SIG-M5 treated with dmso at 0.1 percent for 504 hours (cell line): ENCODE data around the gene MGMT.

Experiments used
- DNase-seq: peaks from one replicate; lab custom pipeline; 2025; ENCODE audit not compliant: unreplicated experiment; lab: John Stamatoyannopoulos, UW

Gene MGMT

DNA sequence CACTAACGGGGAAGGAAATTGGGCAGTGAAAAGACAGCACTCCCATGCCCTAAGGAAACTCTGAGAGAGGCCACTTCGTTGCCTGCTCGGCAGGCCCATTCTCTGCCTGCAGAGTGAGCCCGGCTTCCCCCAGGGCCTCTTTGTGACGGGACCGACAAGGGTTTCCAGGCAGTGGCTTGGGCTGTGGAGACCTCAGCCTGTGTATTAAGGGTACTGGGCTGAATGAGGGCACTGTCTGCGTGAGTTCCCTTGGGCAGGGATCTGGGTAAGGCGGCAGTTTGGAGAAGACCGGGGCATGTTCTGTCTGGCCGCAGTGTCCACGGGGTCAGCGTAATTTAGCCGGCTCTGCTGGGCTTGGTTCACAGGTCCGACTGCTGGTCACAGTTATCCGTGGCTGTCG is 237.2 kb downstream of the MGMT start:
- no peak for DNase-seq

DNA sequence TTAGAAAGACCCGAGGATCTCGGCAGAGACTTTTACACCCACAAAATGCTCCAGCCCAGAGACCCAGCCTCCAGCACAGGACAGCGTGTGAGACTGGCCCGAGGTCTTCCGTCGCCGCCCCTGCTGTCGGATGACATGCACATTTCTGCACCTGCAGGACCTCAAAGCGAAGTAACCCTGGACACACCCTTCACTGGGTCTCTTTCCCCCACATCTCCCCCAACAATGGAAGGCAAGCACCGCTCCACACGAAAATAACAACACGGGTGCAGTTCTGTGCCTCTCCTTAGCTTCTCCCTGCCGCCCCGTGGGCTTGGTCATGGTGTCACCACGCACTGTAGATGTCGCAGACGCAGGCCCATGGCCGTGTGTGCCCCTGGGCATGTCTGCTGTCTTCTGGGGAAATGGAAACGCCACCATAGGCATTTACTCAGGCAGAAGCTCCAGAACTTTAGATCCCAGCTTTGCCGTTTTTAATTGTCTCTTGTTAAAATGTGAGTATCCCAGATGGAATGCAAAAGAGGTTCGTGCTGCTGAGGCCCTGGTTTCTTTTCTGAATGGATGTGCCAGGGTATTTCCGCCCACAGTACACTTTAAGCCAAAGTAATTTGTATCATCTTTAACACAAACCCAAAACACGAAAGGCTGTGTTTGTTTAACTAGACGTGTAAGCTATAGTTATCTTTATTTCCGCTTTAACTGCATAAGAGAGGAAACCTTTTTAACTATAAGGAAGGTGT is 237.9 kb downstream of the MGMT start:
- no peak for DNase-seq

DNA sequence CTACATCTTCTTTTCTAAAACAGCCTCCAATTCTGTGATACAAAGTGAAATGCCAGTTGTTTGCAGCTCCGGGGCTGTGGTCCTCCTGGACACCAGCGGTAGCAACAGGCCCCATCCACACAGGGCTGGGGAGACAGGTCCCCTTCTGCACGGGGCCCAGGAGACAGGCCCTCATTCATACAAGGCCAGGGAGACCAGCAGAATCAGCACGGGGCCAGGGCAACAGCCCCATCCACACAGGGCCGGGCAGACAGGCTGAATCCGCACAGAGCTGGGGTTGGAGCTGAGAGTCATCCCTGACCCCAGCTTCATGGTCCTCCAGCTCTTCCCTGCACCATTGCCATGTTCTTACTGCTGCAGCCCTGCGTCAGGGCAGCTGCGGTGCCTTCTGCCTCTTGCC is 238.6 kb downstream of the MGMT start:
- DNase-seq: no peak

- no peak for DNase-seq
These were observed 239.0 kb downstream of the MGMT start for GRCh38 chr10:129706081-129706480.

DNA sequence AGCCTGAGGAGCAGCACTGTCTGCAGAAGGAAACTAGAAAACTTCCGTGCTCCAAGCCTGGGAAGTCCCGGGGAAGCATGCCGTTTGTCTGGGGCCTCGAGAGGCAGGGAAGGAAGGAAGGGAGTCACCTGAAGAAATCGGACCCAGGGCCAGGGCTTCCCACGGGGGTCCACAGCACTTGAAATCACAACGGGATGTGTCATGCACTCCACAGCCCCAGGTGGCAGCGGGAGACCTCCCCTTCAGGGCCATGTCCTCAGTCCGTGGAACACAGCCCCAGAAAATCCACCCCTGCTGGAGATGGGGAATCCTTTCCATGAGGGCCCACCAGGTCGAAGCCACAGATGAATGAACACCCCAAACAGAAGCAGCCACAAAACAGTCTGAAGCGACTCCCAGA is 239.5 kb downstream of the MGMT start:
- no peak for DNase-seq

DNA sequence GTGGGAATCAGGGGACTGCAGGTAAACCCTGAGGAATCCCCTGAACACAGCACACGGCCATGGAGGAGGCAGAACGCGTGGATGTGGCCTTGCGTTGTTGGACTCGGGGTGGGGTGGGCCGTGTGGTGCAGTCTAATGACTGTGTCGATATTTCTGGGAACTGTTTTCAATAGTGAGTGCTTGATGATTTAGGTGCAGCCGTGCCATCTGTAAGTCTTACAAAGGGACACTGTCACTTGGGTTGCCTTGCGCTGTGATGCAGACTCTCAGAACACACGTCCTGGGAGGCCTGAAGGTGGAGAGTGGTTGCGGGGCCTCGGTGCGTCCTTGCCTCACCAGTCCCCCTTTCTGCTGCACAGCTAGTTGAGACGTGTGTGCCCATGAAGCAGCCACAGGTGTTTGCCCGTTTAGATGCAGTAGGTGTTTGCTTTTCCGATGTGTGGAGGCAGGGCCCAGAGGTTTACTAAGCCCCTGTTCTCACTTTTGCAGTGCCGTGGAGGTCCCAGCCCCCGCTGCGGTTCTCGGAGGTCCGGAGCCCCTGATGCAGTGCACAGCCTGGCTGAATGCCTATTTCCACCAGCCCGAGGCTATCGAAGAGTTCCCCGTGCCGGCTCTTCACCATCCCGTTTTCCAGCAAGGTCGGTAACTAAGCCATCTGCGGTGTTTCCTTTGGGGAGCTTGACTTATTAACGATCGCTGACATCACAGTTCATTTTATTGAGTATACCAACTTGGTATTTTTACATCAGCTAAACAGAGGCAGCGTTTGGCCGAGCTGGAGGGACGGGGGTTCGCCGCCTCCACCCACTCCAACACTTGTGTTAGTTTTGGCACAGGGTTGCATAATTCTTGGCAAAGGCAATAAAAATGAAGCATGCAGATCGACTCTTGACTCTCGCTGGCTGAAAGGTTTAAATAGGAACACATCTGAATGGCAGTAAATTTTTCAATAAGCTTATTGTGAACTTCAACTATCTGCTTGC is 240.7 kb downstream of the MGMT start:
- DNase-seq: no peak

DNA sequence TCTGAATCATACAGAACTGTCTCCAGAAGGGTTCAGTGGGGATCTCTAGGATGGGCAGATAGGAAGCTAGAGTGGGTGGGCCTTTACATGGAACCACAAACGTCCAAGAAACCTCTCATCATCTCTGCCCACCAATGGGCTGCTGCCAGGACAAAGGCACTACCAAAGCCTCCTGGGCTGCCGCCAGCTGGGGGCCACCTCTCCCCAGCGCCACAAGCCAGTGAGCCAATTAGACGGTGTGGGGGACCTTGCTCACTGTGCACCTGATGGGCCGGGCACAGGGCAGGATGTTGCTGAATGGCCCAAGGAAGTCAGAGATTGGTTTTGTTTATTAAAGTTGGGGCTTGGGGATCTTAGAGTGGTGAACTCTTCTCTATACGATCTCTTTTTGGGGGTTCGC is 242.1 kb downstream of the MGMT start:
- no peak for DNase-seq

- no peak for DNase-seq
These were observed 242.8 kb downstream of the MGMT start for GRCh38 chr10:129709627-129710509.

DNA sequence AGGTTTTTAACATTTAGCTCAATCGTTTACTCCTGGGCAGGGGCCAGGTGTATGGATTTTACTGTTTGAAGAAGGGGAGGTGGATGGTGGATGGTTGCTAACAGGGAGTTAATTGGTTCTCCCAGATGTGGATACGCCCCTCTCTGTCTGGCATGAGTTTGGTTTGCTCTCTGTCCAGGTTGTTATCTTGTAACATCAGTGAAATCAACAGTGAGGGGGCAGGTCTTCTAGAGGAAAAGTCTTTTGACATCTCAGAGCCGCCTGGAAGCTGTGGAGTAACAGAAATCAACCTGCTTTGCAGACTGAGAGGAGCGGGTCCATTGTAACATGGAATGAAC is 243.4 kb downstream of the MGMT start:
- no peak for DNase-seq

GRCh38 chr10:129711291-129711690 is 244.2 kb downstream of the MGMT start:
- no peak for DNase-seq

DNA sequence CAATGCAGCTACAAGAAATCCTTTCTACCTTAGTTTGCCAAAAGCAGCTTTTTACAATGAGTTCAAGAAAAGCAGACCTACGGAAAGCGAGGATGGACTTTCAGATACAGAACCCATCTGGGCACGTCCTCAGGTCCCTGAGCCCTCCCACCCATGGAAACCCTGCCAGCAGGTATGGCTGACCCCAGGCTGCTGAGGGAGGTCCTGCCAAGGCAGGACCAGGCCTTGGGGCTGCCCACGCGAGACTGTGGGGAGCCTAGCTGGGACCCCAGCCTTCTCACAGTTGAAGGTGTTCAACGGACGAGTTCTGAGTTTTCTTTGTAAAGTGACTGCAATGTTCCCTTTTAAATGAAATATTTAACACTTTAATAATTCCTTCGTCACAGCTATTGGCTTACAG is 245.0 kb downstream of the MGMT start:
- no peak for DNase-seq

- no peak for DNase-seq
These were observed 246.7 kb downstream of the MGMT start for GRCh38 chr10:129713659-129714265.

GRCh38 chr10:129715805-129716204 is 248.8 kb downstream of the MGMT start:
- no peak for DNase-seq

- no peak for DNase-seq
These were observed 249.2 kb downstream of the MGMT start for GRCh38 chr10:129716211-129716681.

GRCh38 chr10:129716881-129717280 is 249.8 kb downstream of the MGMT start:
- DNase-seq: no peak

- no peak for DNase-seq
These were observed 250.9 kb downstream of the MGMT start for GRCh38 chr10:129717816-129718547.

GRCh38 chr10:129718548-129719414 is 251.7 kb downstream of the MGMT start:
- DNase-seq: no peak

DNA sequence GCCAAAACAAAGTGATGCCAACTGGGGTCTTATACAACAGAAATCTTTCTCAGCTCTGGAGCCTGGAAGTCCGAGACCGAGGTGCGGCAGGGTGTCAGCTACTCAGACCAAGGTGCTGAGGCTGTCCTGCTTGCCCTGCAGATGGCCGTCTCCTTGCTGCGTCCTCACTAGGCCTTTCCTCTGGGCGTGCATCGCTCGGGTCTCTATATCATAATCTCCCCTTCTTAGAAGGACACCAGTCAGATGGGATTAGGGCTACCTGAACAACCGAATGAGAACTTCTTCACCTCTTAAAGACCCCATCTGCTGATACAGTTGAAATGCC is 252.3 kb downstream of the MGMT start:
- DNase-seq: no peak

DNA sequence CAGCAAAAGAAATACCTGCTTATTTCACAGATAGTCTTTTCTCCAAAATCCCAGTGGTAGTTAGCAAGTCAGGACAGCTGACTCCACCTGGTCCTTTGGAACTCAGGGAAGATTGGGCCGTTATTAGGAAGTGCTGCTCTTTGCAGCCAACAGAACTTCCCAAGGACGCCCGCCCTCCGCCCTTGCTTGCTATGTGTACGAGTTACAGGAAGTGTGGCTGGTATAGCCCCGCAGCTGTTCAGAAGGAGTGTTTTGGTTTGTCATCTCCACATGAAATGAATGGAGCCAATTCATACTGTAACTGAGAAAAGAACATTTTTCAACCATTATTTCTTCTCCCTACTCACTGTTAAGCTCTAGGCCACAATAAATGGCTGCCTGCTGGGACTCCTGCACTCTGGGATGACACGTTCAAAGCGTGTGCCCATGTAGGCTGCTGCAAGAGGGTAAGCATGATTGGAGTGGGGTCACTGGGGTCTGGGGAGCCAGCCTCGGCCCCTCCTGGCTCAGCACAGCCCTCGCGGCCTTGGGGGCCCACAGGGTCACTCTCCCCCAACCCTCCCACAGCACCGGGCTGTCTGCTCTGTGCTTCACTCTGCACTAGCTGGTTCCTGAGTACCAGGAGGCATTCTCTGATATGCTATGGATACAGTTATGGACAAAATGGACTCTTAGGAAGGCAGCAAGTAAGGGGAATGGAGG is 253.0 kb downstream of the MGMT start:
- DNase-seq: no peak
